Thyroid gland (tissue), 4 donors: ENCODE measurements around the gene TTF2. TPM values are rescaled to one million over a fixed set of nuclear protein-coding genes. Genes with fewer than 3 reads are reported as not detected.

Experiments used
- DNase-seq, 2 donors: peaks; one replicate each; pipeline ENCODE4 v3.0.0-alpha.2; 2019
- H3K27ac ChIP-seq, 3 donors: fragments of 200-600 bp; sonication (generic); 1 replicate in 2 of 3; 2 replicates in 1 of 3; pipeline ENCODE4 v1.5.1; 2016 to 2019; ENCODE audit warnings: mild to moderate bottlenecking in 1 of 3, moderate library complexity in 1 of 3
- H3K27me3 ChIP-seq: fragments of 200-600 bp; sonication (generic); one replicate; pipeline ENCODE4 v1.5.1; 2019
- H3K36me3 ChIP-seq, 2 donors: fragments of 200-600 bp; sonication (generic); one replicate each; pipeline ENCODE4 v1.5.1; 2016 to 2019
- H3K4me1 ChIP-seq, 2 donors: fragments of 200-600 bp; sonication (generic); one replicate each; pipeline ENCODE4 v1.5.1; 2017 to 2019
- H3K4me3 ChIP-seq, 3 donors: fragments of 200-600 bp; sonication (generic); replicated peaks in 1 of 3; 1 replicate in 2 of 3; 2 replicates in 1 of 3; pipeline ENCODE4 v1.5.1; 2016; ENCODE audit warnings: mild to moderate bottlenecking in 1 of 3
- H3K9me3 ChIP-seq: fragments of 200-600 bp; sonication (generic); one replicate; pipeline ENCODE4 v1.5.1; 2017
- POLR2A ChIP-seq, 2 donors: fragments of 450-650 bp; IDR thresholded peaks; one replicate each; pipeline ENCODE4 v1.6.1; 2017; ENCODE audit warnings: antibody characterized with exemption in 2 of 2, mild to moderate bottlenecking in 2 of 2, moderate library complexity in 1 of 2
- WGBS, 2 donors: methylation state at CpG; one replicate each; pipeline ENCODE4 v1.1.5; 2017; 5-methylcytosine and 5-hydroxymethylcytosine counted together
- intact Hi-C: fragments of 100-400 bp; cut with DNase I; formaldehyde crosslinking; loops from one replicate; pipeline ENCODE4 v1.15.1; 2023
- total RNA-seq, 4 donors: library from RNA; depleted of rRNA; stranded (reverse); fragments of >200 nt; gene quantifications; one replicate each; pipeline ENCODE4 v1.2.3, GENCODE V29; 2016
- TF ChIP-seq, protein P1 (sequence below), 6 experiments: fragments of 200-600 bp in 3 of 6; fragments of 450-650 bp in 3 of 6; sonication (generic) in 3 of 6; IDR thresholded peaks; one replicate each; pipeline ENCODE4 v1.5.1; 2016 to 2019; ENCODE audit warnings: antibody characterized with exemption in 6 of 6, mild to moderate bottlenecking in 2 of 6, inconsistent platforms in 1 of 6, moderate library complexity in 1 of 6

The TTF2 gene
- total RNA-seq, 4 donors from 2014 or later: 6.0 to 32.3 (median 17.2) TPM

DNA sequence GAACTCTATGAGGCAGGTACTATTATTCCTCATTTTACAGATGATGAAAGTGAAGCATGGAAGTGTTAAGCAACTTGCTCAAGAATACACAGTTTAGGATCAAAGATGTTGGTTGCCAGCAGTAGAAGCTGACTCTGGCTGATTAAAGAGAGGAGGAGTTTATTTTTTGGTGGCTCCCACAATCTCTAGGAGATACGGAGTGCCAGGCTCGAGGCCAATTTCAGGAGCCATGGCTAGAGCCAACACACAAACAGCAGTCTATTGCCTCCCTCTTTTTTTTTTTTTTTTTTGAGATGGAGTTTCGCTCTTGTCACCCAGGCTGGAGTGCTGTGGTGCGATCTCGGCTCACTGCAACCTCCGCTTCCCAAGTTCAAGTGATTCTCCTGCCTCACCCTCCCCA lies 19.6 kb downstream of the TTF2 start:
- Histone ChIP-seq H3K36me3 (peaks cover 0 to 32% of the 10 kb centered on the region in 2 donors), H3K27me3 (no peaks in the 10 kb centered on the region), H3K4me1 (no peaks in the 10 kb centered on the region), H3K27ac (no peak overlapping the region), H3K4me3 (no peak overlapping the region), H3K9me3 (no peaks in the 10 kb centered on the region)
- intact Hi-C loops: no loop called here
- no peak for DNase-seq
- WGBS, 2 donors: 93 to 98% methylated on average over 6 of the region's 6 CpGs
- no peak for TF ChIP-seq POLR2A (IDR thresholded peaks at IDR 0.05)
- TF ChIP-seq, protein P1, sequence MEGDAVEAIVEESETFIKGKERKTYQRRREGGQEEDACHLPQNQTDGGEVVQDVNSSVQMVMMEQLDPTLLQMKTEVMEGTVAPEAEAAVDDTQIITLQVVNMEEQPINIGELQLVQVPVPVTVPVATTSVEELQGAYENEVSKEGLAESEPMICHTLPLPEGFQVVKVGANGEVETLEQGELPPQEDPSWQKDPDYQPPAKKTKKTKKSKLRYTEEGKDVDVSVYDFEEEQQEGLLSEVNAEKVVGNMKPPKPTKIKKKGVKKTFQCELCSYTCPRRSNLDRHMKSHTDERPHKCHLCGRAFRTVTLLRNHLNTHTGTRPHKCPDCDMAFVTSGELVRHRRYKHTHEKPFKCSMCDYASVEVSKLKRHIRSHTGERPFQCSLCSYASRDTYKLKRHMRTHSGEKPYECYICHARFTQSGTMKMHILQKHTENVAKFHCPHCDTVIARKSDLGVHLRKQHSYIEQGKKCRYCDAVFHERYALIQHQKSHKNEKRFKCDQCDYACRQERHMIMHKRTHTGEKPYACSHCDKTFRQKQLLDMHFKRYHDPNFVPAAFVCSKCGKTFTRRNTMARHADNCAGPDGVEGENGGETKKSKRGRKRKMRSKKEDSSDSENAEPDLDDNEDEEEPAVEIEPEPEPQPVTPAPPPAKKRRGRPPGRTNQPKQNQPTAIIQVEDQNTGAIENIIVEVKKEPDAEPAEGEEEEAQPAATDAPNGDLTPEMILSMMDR (IDR thresholded peaks at IDR 0.05): no peak

DNA sequence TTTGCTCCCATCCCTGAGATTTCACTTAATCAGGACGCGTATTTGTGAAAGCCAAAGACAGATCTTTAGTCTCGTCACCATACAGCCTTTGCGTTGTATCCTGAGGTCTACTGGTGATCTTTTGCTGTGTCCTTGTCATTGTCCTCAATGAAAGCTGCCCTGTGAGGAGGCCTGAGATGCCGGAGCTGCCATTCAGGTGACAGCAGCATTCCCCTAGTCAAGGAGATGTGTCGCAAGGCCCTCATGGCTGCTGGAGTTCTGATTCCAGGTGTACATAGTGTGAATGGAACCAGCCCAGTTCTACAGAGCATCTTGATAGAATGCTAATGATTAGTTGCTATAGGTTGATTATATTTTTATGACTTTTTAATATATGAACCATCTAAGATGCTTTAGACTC lies 24.1 kb downstream of the TTF2 start:
- no peaks in the 10 kb centered on the region for H3K27me3 ChIP-seq
- H3K9me3 ChIP-seq: no peaks in the 10 kb centered on the region
- H3K4me1 ChIP-seq: peaks cover 4 to 5% of the 10 kb centered on the region in 2 donors
- 83 to 98% methylated on average over 5 to 6 of the region's 6 CpGs for WGBS, 2 donors
- H3K36me3 ChIP-seq: peaks cover 0 to 10% of the 10 kb centered on the region in 2 donors
- TF ChIP-seq, protein P1 (IDR thresholded peaks at IDR 0.05): no peak
- no peak for TF ChIP-seq POLR2A (IDR thresholded peaks at IDR 0.05)
- no peak overlapping the region for H3K4me3 ChIP-seq
- intact Hi-C loops: no loop called here
- DNase-seq: no peak
- H3K27ac ChIP-seq: no peak overlapping the region

DNA sequence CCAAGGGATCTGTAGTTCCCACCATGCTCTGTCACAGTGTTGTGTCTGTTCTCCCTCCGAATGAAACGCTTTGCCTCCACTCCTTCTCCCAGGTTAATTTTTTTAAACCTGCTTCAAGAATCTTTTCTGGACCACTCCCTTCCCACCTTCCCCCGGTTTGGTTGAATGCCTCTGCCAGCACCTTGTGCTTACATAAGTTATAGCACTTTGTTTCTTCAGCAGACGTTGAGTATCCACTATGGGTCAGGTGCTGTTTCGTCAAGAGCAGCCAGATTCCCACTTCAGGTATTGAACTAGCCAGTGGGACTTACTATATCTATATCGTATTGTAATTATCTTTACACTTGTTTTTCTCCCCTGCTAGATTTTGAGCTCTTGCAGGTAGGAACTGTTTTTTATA lies 27.6 kb downstream of the TTF2 start:
- Histone ChIP-seq H3K9me3 (no peaks in the 10 kb centered on the region), H3K27ac (peak overlapping the region; percentile 26 to 53 (median 47)), H3K27me3 (no peaks in the 10 kb centered on the region), H3K4me3 (no peak overlapping the region), H3K4me1 (peaks cover 8 to 11% of the 10 kb centered on the region in 2 donors), H3K36me3 (no peaks in the 10 kb centered on the region)
- intact Hi-C loops: no loop called here
- TF ChIP-seq, protein P1 (IDR thresholded peaks at IDR 0.05): no peak
- TF ChIP-seq POLR2A (IDR thresholded peaks at IDR 0.05): no peak
- WGBS, 2 donors: 30 to 52% methylated on average over 6 of the region's 6 CpGs
- DNase-seq: peak; percentile 79 to 85

DNA sequence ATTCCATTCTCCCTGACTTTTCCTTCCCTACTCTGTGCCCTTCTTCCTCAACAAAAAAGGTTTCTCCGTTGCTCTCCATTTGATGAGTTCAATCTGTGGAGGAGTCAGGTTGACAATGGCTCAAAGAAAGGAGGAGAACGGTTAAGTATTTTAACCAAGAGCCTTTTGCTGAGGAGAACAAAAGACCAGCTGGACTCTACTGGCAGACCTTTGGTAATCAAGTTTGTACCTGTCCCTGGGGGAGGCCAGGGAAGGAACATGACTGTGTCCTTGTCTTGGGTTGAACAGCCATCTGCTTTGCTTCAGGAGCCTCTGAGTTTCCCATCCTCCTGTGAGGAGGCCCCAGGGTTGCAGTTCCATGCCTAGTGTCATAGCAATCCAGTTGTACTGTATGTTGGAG lies 29.9 kb downstream of the TTF2 start:
- TF ChIP-seq POLR2A (IDR thresholded peaks at IDR 0.05): no peak
- TF ChIP-seq, protein P1 (IDR thresholded peaks at IDR 0.05): no peak
- 94% methylated on average over 2 of the region's 2 CpGs for WGBS, 2 donors
- Histone ChIP-seq H3K4me3 (no peak overlapping the region), H3K9me3 (no peaks in the 10 kb centered on the region), H3K4me1 (peaks cover 27 to 31% of the 10 kb centered on the region in 2 donors), H3K27me3 (no peaks in the 10 kb centered on the region), H3K27ac (no peak overlapping the region), H3K36me3 (no peaks in the 10 kb centered on the region)
- intact Hi-C loops: no loop called here
- no peak for DNase-seq

DNA sequence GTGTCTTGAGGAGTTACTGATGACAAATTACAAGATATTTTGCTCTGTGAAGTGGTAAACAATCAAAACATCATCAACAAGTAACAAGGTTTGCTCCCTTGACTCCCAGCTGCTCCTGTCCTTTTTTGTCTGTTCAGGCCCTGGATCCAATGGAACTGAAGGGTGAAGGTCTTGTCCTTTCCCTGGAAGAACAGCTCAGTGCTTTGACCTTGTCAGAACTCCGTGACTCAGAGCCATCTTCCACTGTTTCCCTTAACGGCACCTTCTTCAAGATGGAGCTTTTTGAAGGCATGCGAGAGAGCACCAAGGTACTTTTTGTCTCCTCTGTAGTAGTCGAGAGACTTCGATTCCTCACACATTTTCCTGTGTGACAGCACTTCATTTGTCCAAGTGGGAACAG lies 32.5 kb downstream of the TTF2 start:
- Histone ChIP-seq H3K4me1 (peaks cover 31 to 37% of the 10 kb centered on the region in 2 donors), H3K9me3 (no peaks in the 10 kb centered on the region), H3K4me3 (no peak overlapping the region), H3K27me3 (no peaks in the 10 kb centered on the region), H3K27ac (peak overlapping the region; percentile 78 to 86 (median 80)), H3K36me3 (no peaks in the 10 kb centered on the region)
- no peak for TF ChIP-seq POLR2A (IDR thresholded peaks at IDR 0.05)
- WGBS, 2 donors: 64 to 76% methylated on average over 5 of the region's 5 CpGs
- intact Hi-C loops: no loop called here
- no peak for DNase-seq
